Measurements from ENCODE around the gene SLN. TPM values are rescaled to one million over a fixed set of nuclear protein-coding genes. Genes with fewer than 3 reads are reported as not detected.

Gene SLN
- total RNA-seq, 1 donor from 2014 or later, result not detected

- Mint-ChIP-seq H3K9me3 (peaks cover 7% of the 10 kb centered on the region), H3K4me1 (peaks cover 4% of the 10 kb centered on the region), H3K27me3 (ENCODE audit: insufficient read depth, low read depth) (peaks cover 2% of the 10 kb centered on the region), H3K27ac (no peak overlapping the region), H3K4me3 (no peak overlapping the region), H3K36me3 (no peaks in the 10 kb centered on the region)
- H3K27ac ChIP-seq, result no peak overlapping the region
- no peaks in the 10 kb centered on the region for H3K36me3 ChIP-seq
- no peak overlapping the region for H3K4me3 ChIP-seq
- no peak overlapping the region for H3K4me2 ChIP-seq
- H3K79me2 ChIP-seq (ENCODE audit: low read depth), result no peaks in the 10 kb centered on the region
- H3K9me3 ChIP-seq (ENCODE audit: low read depth), result no peaks in the 10 kb centered on the region
- H2AFZ ChIP-seq (replicated peaks), result peak overlapping the region; percentile 73
- no peaks in the 10 kb centered on the region for H3K4me1 ChIP-seq
- no peaks in the 10 kb centered on the region for H3K27me3 ChIP-seq
- DNase-seq (ENCODE audit: low spot score), result peak; percentile 46
- TF ChIP-seq, protein P1, sequence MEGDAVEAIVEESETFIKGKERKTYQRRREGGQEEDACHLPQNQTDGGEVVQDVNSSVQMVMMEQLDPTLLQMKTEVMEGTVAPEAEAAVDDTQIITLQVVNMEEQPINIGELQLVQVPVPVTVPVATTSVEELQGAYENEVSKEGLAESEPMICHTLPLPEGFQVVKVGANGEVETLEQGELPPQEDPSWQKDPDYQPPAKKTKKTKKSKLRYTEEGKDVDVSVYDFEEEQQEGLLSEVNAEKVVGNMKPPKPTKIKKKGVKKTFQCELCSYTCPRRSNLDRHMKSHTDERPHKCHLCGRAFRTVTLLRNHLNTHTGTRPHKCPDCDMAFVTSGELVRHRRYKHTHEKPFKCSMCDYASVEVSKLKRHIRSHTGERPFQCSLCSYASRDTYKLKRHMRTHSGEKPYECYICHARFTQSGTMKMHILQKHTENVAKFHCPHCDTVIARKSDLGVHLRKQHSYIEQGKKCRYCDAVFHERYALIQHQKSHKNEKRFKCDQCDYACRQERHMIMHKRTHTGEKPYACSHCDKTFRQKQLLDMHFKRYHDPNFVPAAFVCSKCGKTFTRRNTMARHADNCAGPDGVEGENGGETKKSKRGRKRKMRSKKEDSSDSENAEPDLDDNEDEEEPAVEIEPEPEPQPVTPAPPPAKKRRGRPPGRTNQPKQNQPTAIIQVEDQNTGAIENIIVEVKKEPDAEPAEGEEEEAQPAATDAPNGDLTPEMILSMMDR (IDR thresholded peaks at IDR 0.05), result peak; percentile 68
- TF ChIP-seq EZH2 (IDR thresholded peaks at IDR 0.05) (no peak), EZH2phosphoT487 (IDR thresholded peaks at IDR 0.05) (no peak)
- no peak overlapping the region for H3K9ac ChIP-seq
- H4K20me1 ChIP-seq (ENCODE audit: low read depth), result no peaks in the 10 kb centered on the region
- H3F3A ChIP-seq (ENCODE audit: low read depth), result no peaks in the 10 kb centered on the region
Measured at GRCh38 chr11:107741044-107741823, 29.4 kb upstream of the SLN start.

- H3K4me2 ChIP-seq, result no peak overlapping the region
- Mint-ChIP-seq H3K36me3 (no peaks in the 10 kb centered on the region), H3K4me3 (no peak overlapping the region), H3K9me3 (peaks cover 7% of the 10 kb centered on the region), H3K27me3 (ENCODE audit: insufficient read depth, low read depth) (peaks cover 2% of the 10 kb centered on the region), H3K4me1 (peaks cover 4% of the 10 kb centered on the region), H3K27ac (no peak overlapping the region)
- H3K27me3 ChIP-seq, result no peaks in the 10 kb centered on the region
- H3K27ac ChIP-seq, result no peak overlapping the region
- H4K20me1 ChIP-seq (ENCODE audit: low read depth), result no peaks in the 10 kb centered on the region
- H3K4me1 ChIP-seq, result no peaks in the 10 kb centered on the region
- H3K79me2 ChIP-seq (ENCODE audit: low read depth), result no peaks in the 10 kb centered on the region
- no peaks in the 10 kb centered on the region for H3F3A ChIP-seq (ENCODE audit: low read depth)
- H3K4me3 ChIP-seq, result no peak overlapping the region
- TF ChIP-seq, protein P1 (IDR thresholded peaks at IDR 0.05), result no peak
- no peak for TF ChIP-seq EZH2phosphoT487 (IDR thresholded peaks at IDR 0.05)
- TF ChIP-seq EZH2 (IDR thresholded peaks at IDR 0.05), result no peak
- H2AFZ ChIP-seq (replicated peaks), result no peak overlapping the region
- H3K9ac ChIP-seq, result no peak overlapping the region
- H3K36me3 ChIP-seq, result no peaks in the 10 kb centered on the region
- no peak for DNase-seq (ENCODE audit: low spot score)
- H3K9me3 ChIP-seq (ENCODE audit: low read depth), result no peaks in the 10 kb centered on the region
Measured at GRCh38 chr11:107740271-107740670, 28.4 kb upstream of the SLN start.

- H4K20me1 ChIP-seq (ENCODE audit: low read depth), result no peaks in the 10 kb centered on the region
- H3K27ac ChIP-seq, result no peak overlapping the region
- Mint-ChIP-seq H3K4me3 (no peak overlapping the region), H3K9me3 (peaks cover 7% of the 10 kb centered on the region), H3K4me1 (no peaks in the 10 kb centered on the region), H3K27me3 (ENCODE audit: insufficient read depth, low read depth) (peaks cover 2% of the 10 kb centered on the region), H3K36me3 (no peaks in the 10 kb centered on the region), H3K27ac (no peak overlapping the region)
- H2AFZ ChIP-seq (replicated peaks), result no peak overlapping the region
- no peaks in the 10 kb centered on the region for H3K9me3 ChIP-seq (ENCODE audit: low read depth)
- no peak overlapping the region for H3K4me3 ChIP-seq
- TF ChIP-seq, protein P1 (IDR thresholded peaks at IDR 0.05), result no peak
- TF ChIP-seq EZH2 (IDR thresholded peaks at IDR 0.05) (no peak), EZH2phosphoT487 (IDR thresholded peaks at IDR 0.05) (no peak)
- no peaks in the 10 kb centered on the region for H3K27me3 ChIP-seq
- no peaks in the 10 kb centered on the region for H3F3A ChIP-seq (ENCODE audit: low read depth)
- no peak for DNase-seq (ENCODE audit: low spot score)
- no peak overlapping the region for H3K9ac ChIP-seq
- H3K36me3 ChIP-seq, result no peaks in the 10 kb centered on the region
- no peaks in the 10 kb centered on the region for H3K4me1 ChIP-seq
- no peaks in the 10 kb centered on the region for H3K79me2 ChIP-seq (ENCODE audit: low read depth)
- no peak overlapping the region for H3K4me2 ChIP-seq
Measured at GRCh38 chr11:107736546-107736945, 24.7 kb upstream of the SLN start.
